Stomach (tissue), 19 donors: ENCODE results near the gene VCX. TPM values are rescaled to one million over a fixed set of nuclear protein-coding genes. Genes with fewer than 3 reads are reported as not detected.
"Not testable (repeated sequence)": the region's sequence is repeated elsewhere in the genome, so short reads cannot be mapped to it uniquely, and the experiment has no call there.

Experiments used
- DNase-seq, 2 donors: peaks; one replicate each; pipeline versions ENCODE4 v3.0.0 to v3.0.0-alpha.2; 2013 to 2019
- H3K27ac ChIP-seq, 5 donors: fragments of 200-600 bp in 4 of 5; sonication (generic) in 4 of 5; one replicate each; pipeline ENCODE4 v1.5.1; 2013 to 2019; ENCODE audit warnings: mild to moderate bottlenecking in 1 of 5, moderate library complexity in 1 of 5
- H3K27me3 ChIP-seq, 3 donors: fragments of 200-600 bp; sonication (generic); one replicate each; pipeline ENCODE4 v1.5.1; 2017 to 2019; ENCODE audit warnings: mixed run types in 1 of 3
- H3K36me3 ChIP-seq, 4 donors: fragments of 200-600 bp; sonication (generic); 1 replicate in 3 of 4; 2 replicates in 1 of 4; pipeline ENCODE4 v1.5.1; 2016 to 2019
- H3K4me1 ChIP-seq, 4 donors: fragments of 200-600 bp; sonication (generic); one replicate each; pipeline ENCODE4 v1.5.1; 2016 to 2019
- H3K4me3 ChIP-seq, 4 donors: fragments of 200-600 bp; sonication (generic) in 3 of 4; one replicate each; pipeline ENCODE4 v1.5.1; 2016 to 2019; ENCODE audit warnings: mild to moderate bottlenecking in 1 of 4
- H3K9me3 ChIP-seq, 4 donors: fragments of 200-600 bp; sonication (generic); one replicate each; pipeline ENCODE4 v1.5.1; 2016 to 2019
- CTCF ChIP-seq, 7 experiments: fragments of 450-650 bp in 4 of 7; fragments of 200-600 bp in 3 of 7; sonication (generic) in 3 of 7; IDR thresholded peaks; one replicate each; pipeline ENCODE4 v1.5.1; 2016 to 2019; ENCODE audit warnings: antibody characterized with exemption in 7 of 7, control low read depth in 2 of 7, mild to moderate bottlenecking in 1 of 7
- EP300 ChIP-seq: sonication (generic); formaldehyde crosslinking; IDR thresholded peaks from one replicate; pipeline ENCODE4 v1.6.1; 2017; ENCODE audit warnings: antibody characterized with exemption
- POLR2A ChIP-seq, 4 donors: fragments of 450-650 bp; IDR thresholded peaks; one replicate each; pipeline ENCODE4 v1.6.1; 2016; ENCODE audit warnings: antibody characterized with exemption in 4 of 4, control low read depth in 2 of 4, mild to moderate bottlenecking in 1 of 4, moderate library complexity in 1 of 4
- POLR2AphosphoS5 ChIP-seq, 3 donors: sonication (generic); formaldehyde crosslinking; IDR thresholded peaks; one replicate each; pipeline ENCODE4 v1.6.1; 2016; ENCODE audit warnings: antibody characterized with exemption in 3 of 3
- WGBS, 5 donors: extraction: QIAGEN DNeasy Blood & Tissue Kit in 3 of 5; methylation state at CpG; one replicate each; pipeline versions ENCODE4 v1.1.5 to v1.1.7; 2013 to 2018; 5-methylcytosine and 5-hydroxymethylcytosine counted together
- intact Hi-C: fragments of 100-400 bp; cut with DNase I; formaldehyde crosslinking; loops from one replicate; pipeline ENCODE4 v1.15.1; 2023; ENCODE audit warnings: low total_unique reads
- long read RNA-seq, 10 donors: transcript quantifications; one replicate each; lab custom pipeline, GENCODE V29; 2026
- polyA plus RNA-seq, 3 donors: library from polyadenylated mRNA; stranded (reverse); fragments of 200-250 nt; gene quantifications; one replicate each; pipeline ENCODE4 v1.2.3, GENCODE V29; 2013
- total RNA-seq, 5 donors: library from RNA; depleted of rRNA; stranded (reverse); fragments of >200 nt; gene quantifications; one replicate each; pipeline versions ENCODE4 v1.1.0 to v1.2.3, GENCODE V29; 2014 to 2016
- donor health status: healthy with polysubstance abuse.
- donor health status: Bipolar disorder and iron deficiency.
- donor health status: healthy.

The VCX gene
- total RNA-seq (not detected), polyA plus RNA-seq (not detected)
- long read RNA-seq, donor 1: 0 reads
- long read RNA-seq, donor 2: 0 reads
- long read RNA-seq, donor 3: 0 reads
- long read RNA-seq, donor 4: 0 reads
- long read RNA-seq, donor 5: 0 reads
- long read RNA-seq, donor 6: 0 reads
- long read RNA-seq, donor 7: 0 reads
- long read RNA-seq, donor 8: 0 reads
- long read RNA-seq, donor 9: 0 reads
- long read RNA-seq, donor 10: 0 reads

DNA sequence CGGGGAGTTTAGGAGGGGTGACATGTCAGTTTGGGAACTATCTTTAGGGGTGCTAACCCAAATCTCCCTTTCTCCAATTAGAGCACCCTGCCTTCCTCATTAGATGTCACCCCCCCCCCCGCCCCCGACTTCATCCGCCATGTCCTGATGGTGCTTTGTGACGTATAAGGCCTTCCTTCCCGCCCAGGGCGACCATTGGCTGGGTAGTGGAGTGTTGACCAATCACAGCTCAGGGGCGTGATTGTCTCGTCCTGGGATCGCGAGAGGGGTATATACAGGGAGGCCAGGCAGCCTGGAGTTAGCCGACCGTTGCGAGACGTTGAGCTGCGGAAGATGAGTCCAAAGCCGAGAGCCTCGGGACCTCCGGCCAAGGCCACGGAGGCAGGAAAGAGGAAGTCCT lies at the start of gene VCX:
Gene VCX (plus strand): TSS at position 301 of the 400 bp plus-strand sequence. CDS start 33 bp downstream, at position 334.
- H3K27ac ChIP-seq, H3K36me3 ChIP-seq, H3K27me3 ChIP-seq, intact Hi-C loops, H3K9me3 ChIP-seq, H3K4me1 ChIP-seq, DNase-seq, H3K4me3 ChIP-seq: not testable (repeated sequence)
- 91 to 100% methylated on average over 3 to 11 of the region's 20 CpGs; no CpG with 5 or more reads in 3 of the 5 donors for WGBS, 5 donors

DNA sequence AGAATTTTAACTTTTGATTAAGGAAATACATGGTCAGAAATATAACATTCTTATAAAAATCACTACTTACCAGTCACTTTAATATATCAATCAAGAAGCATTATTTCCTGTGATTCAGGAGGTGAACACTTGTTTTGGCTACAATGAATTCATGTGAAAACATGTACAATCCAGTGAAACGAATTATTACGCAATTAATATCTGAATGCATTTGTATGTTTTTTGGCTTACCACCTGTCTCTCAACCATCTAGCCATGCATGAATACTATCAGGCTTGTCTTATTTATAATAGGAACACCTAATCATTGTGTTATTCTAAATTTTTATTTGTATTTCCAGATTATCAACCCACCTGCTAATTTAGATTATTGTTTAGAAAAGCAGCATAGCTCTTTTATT lies 44.6 kb upstream of the VCX start:
- no peak overlapping the region for H3K4me3 ChIP-seq
- no peaks in the 10 kb centered on the region for H3K4me1 ChIP-seq
- WGBS, 5 donors: 39 to 73% (median 59%) methylated on average over 2 of the region's 2 CpGs
- H3K36me3 ChIP-seq: no peaks in the 10 kb centered on the region
- H3K27me3 ChIP-seq: no peaks in the 10 kb centered on the region
- intact Hi-C loops: no loop called here
- H3K27ac ChIP-seq: no peak overlapping the region
- TF ChIP-seq POLR2A (IDR thresholded peaks at IDR 0.05) (no peak), POLR2AphosphoS5 (IDR thresholded peaks at IDR 0.05) (no peak), CTCF (IDR thresholded peaks at IDR 0.05) (no peak), EP300 (no peak)
- no peak for DNase-seq
- no peaks in the 10 kb centered on the region for H3K9me3 ChIP-seq

- no peaks in the 10 kb centered on the region for H3K36me3 ChIP-seq
- DNase-seq: no peak
- no peak overlapping the region for H3K27ac ChIP-seq
- WGBS, 5 donors: 29 to 65% (median 50%) methylated on average over 2 of the region's 2 CpGs
- no peaks in the 10 kb centered on the region for H3K4me1 ChIP-seq
- no peaks in the 10 kb centered on the region for H3K27me3 ChIP-seq
- no peak for TF ChIP-seq CTCF (IDR thresholded peaks at IDR 0.05)
- TF ChIP-seq POLR2AphosphoS5 (IDR thresholded peaks at IDR 0.05): no peak
- TF ChIP-seq POLR2A (IDR thresholded peaks at IDR 0.05): no peak
- TF ChIP-seq EP300: no peak
- H3K4me3 ChIP-seq: no peak overlapping the region
- no peaks in the 10 kb centered on the region for H3K9me3 ChIP-seq
- intact Hi-C loops: no loop called here
Observed at GRCh38 chrX:7801711-7802110, 41.3 kb upstream of the VCX start.

GRCh38 chrX:7815166-7815805 lies 27.7 kb upstream of the VCX start:
- Histone ChIP-seq H3K9me3 (peaks cover 0 to 14% (median 0%) of the 10 kb centered on the region in 4 donors), H3K4me3 (no peak overlapping the region), H3K27ac (no peak overlapping the region), H3K27me3 (no peaks in the 10 kb centered on the region), H3K4me1 (no peaks in the 10 kb centered on the region), H3K36me3 (no peaks in the 10 kb centered on the region)
- intact Hi-C loops: no loop called here
- DNase-seq: no peak
- TF ChIP-seq CTCF (IDR thresholded peaks at IDR 0.05) (no peak), EP300 (no peak), POLR2A (IDR thresholded peaks at IDR 0.05) (no peak), POLR2AphosphoS5 (IDR thresholded peaks at IDR 0.05) (no peak)
- WGBS, 5 donors: 13 to 48% (median 32%) methylated on average over 2 of the region's 2 CpGs

GRCh38 chrX:7828594-7828993 lies 14.4 kb upstream of the VCX start:
- no peak overlapping the region for H3K27ac ChIP-seq
- H3K36me3 ChIP-seq: no peaks in the 10 kb centered on the region
- no peaks in the 10 kb centered on the region for H3K4me1 ChIP-seq
- intact Hi-C loops: no loop called here
- DNase-seq: peak in 1 of 2 donors; percentile 6
- no peaks in the 10 kb centered on the region for H3K27me3 ChIP-seq
- 47 to 58% (median 52%) methylated on average over 2 of the region's 2 CpGs for WGBS, 5 donors
- no peaks in the 10 kb centered on the region for H3K9me3 ChIP-seq
- H3K4me3 ChIP-seq: no peak overlapping the region
- TF ChIP-seq EP300: no peak
- no peak for TF ChIP-seq CTCF (IDR thresholded peaks at IDR 0.05)
- no peak for TF ChIP-seq POLR2A (IDR thresholded peaks at IDR 0.05)
- TF ChIP-seq POLR2AphosphoS5 (IDR thresholded peaks at IDR 0.05): no peak
